Measurements from ENCODE around the gene GPR180. TPM values are rescaled to one million over a fixed set of nuclear protein-coding genes. Genes with fewer than 3 reads are reported as not detected.
"Not testable (repeated sequence)": the region's sequence is repeated elsewhere in the genome, so short reads cannot be mapped to it uniquely, and the experiment has no call there.

The GPR180 gene
- total RNA-seq, 1 experiment from 2014 or later: 11.5 TPM

- Histone ChIP-seq H3K27ac (ENCODE audit: low read length) (no peak overlapping the region), H2AFZ (ENCODE audit: low read length) (no peak overlapping the region), H3K4me1 (ENCODE audit: low read length) (no peaks in the 10 kb centered on the region), H3K36me3 (ENCODE audit: insufficient read depth, low read length) (peaks cover 31% of the 10 kb centered on the region; the same call in 1 of the 2 replicates), H4K20me1 (ENCODE audit: insufficient read depth, low read depth, low read length) (no peaks in the 10 kb centered on the region), H3K27me3 (ENCODE audit: low read length) (no peaks in the 10 kb centered on the region), H3K4me3 (ENCODE audit: low read length) (no peak overlapping the region), H3K9ac (ENCODE audit: low read length) (no peak overlapping the region), H3K4me2 (ENCODE audit: low read depth, low read length, poor library complexity, severe bottlenecking) (no peak overlapping the region), H3K9me3 (ENCODE audit: low read length) (no peaks in the 10 kb centered on the region), H3K79me2 (ENCODE audit: low read length) (peaks cover 36% of the 10 kb centered on the region), H3K9me2 (replicated peaks; ENCODE audit: insufficient read depth, low read length) (no peaks in the 10 kb centered on the region)
- DNase-seq: no peak
Observed at GRCh38 chr13:94613051-94613450, 11.4 kb downstream of the GPR180 start.

DNA sequence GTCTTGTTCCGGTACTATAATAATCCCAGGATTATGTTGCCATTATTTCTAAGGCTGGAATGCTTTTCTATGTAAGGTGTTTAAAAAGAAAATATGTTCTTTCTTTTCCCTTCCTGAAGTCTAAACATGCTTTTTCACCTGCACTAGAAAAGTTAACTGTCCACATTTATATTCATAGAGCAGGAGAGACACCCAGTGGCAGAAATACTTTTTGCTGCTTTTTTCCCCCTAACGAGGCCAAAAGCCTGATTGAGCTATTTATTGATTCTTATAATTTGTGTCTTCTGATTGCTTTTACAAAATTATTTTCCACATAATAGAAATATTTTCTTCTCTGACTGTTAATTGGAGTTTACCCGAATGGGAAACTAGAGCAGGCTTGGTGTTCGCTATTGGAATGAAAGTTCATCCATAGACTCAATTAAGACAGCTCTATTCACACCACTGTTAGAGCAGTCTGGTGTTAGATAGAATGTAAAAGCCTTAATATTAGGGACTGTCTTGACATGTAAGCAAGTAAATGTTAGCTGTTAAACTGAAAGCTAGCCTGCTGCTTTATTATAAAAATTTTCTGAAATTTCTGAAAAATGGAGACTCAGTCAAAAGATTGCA is 15.8 kb downstream of the GPR180 start:
- Histone ChIP-seq H3K79me2 (ENCODE audit: low read length) (peaks cover 12% of the 10 kb centered on the region; the same call in 1 of the 2 replicates), H3K27me3 (ENCODE audit: low read length) (no peaks in the 10 kb centered on the region), H3K4me2 (ENCODE audit: low read depth, low read length, poor library complexity, severe bottlenecking) (no peak overlapping the region), H3K9me2 (replicated peaks; ENCODE audit: insufficient read depth, low read length) (no peaks in the 10 kb centered on the region), H3K4me1 (ENCODE audit: low read length) (no peaks in the 10 kb centered on the region), H3K36me3 (ENCODE audit: insufficient read depth, low read length) (peaks cover 22% of the 10 kb centered on the region; the same call in 1 of the 2 replicates), H3K9me3 (ENCODE audit: low read length) (no peaks in the 10 kb centered on the region), H3K9ac (ENCODE audit: low read length) (no peak overlapping the region), H3K27ac (ENCODE audit: low read length) (no peak overlapping the region), H4K20me1 (ENCODE audit: insufficient read depth, low read depth, low read length) (no peaks in the 10 kb centered on the region), H2AFZ (ENCODE audit: low read length) (no peak overlapping the region), H3K4me3 (ENCODE audit: low read length) (no peak overlapping the region)
- peak; percentile 83 for DNase-seq

- Histone ChIP-seq H3K27me3 (ENCODE audit: low read length) (no peaks in the 10 kb centered on the region), H3K9me3 (ENCODE audit: low read length) (no peaks in the 10 kb centered on the region), H3K79me2 (ENCODE audit: low read length) (peaks cover 6% of the 10 kb centered on the region; the same call in 1 of the 2 replicates), H3K9ac (ENCODE audit: low read length) (no peak overlapping the region), H3K4me2 (ENCODE audit: low read depth, low read length, poor library complexity, severe bottlenecking) (no peak overlapping the region), H3K4me1 (ENCODE audit: low read length) (no peaks in the 10 kb centered on the region), H3K9me2 (replicated peaks; ENCODE audit: insufficient read depth, low read length) (no peaks in the 10 kb centered on the region), H4K20me1 (ENCODE audit: insufficient read depth, low read depth, low read length) (no peaks in the 10 kb centered on the region), H3K27ac (ENCODE audit: low read length) (no peak overlapping the region), H2AFZ (ENCODE audit: low read length) (no peak overlapping the region), H3K4me3 (ENCODE audit: low read length) (no peak overlapping the region), H3K36me3 (ENCODE audit: insufficient read depth, low read length) (peaks cover 42% of the 10 kb centered on the region)
- peak; percentile 70 for DNase-seq
Observed at GRCh38 chr13:94620286-94620896, 18.7 kb downstream of the GPR180 start.

GRCh38 chr13:94622344-94622743 is 20.7 kb downstream of the GPR180 start:
- Histone ChIP-seq H3K4me1 (ENCODE audit: low read length) (no peaks in the 10 kb centered on the region), H3K36me3 (ENCODE audit: insufficient read depth, low read length) (peaks cover 51% of the 10 kb centered on the region), H4K20me1 (ENCODE audit: insufficient read depth, low read depth, low read length) (no peaks in the 10 kb centered on the region), H3K9me2 (replicated peaks; ENCODE audit: insufficient read depth, low read length) (no peaks in the 10 kb centered on the region), H2AFZ (ENCODE audit: low read length) (no peak overlapping the region), H3K79me2 (ENCODE audit: low read length) (peaks cover 6% of the 10 kb centered on the region; the same call in 1 of the 2 replicates), H3K9ac (ENCODE audit: low read length) (no peak overlapping the region), H3K4me2 (ENCODE audit: low read depth, low read length, poor library complexity, severe bottlenecking) (no peak overlapping the region), H3K9me3 (ENCODE audit: low read length) (no peaks in the 10 kb centered on the region), H3K27ac (ENCODE audit: low read length) (no peak overlapping the region), H3K4me3 (ENCODE audit: low read length) (no peak overlapping the region), H3K27me3 (ENCODE audit: low read length) (no peaks in the 10 kb centered on the region)
- no peak for DNase-seq

- Histone ChIP-seq H2AFZ (ENCODE audit: low read length) (no peak overlapping the region), H3K36me3 (ENCODE audit: insufficient read depth, low read length) (peaks cover 51% of the 10 kb centered on the region), H3K9me2 (replicated peaks; ENCODE audit: insufficient read depth, low read length) (no peaks in the 10 kb centered on the region), H3K4me3 (ENCODE audit: low read length) (no peak overlapping the region), H3K27ac (ENCODE audit: low read length) (no peak overlapping the region), H3K4me1 (ENCODE audit: low read length) (no peaks in the 10 kb centered on the region), H3K79me2 (ENCODE audit: low read length) (peaks cover 4% of the 10 kb centered on the region; the same call in 1 of the 2 replicates), H4K20me1 (ENCODE audit: insufficient read depth, low read depth, low read length) (no peaks in the 10 kb centered on the region), H3K9ac (ENCODE audit: low read length) (no peak overlapping the region), H3K4me2 (ENCODE audit: low read depth, low read length, poor library complexity, severe bottlenecking) (no peak overlapping the region), H3K27me3 (ENCODE audit: low read length) (no peaks in the 10 kb centered on the region), H3K9me3 (ENCODE audit: low read length) (no peaks in the 10 kb centered on the region)
- no peak for DNase-seq
Observed at GRCh38 chr13:94623316-94623715, 21.7 kb downstream of the GPR180 start.

GRCh38 chr13:94630858-94631257 is 29.2 kb downstream of the GPR180 start:
- H4K20me1 ChIP-seq (ENCODE audit: insufficient read depth, low read depth, low read length): no peaks in the 10 kb centered on the region
- no peaks in the 10 kb centered on the region for H3K79me2 ChIP-seq (ENCODE audit: low read length)
- no peaks in the 10 kb centered on the region for H3K9me3 ChIP-seq (ENCODE audit: low read length)
- H3K27me3 ChIP-seq (ENCODE audit: low read length): no peaks in the 10 kb centered on the region
- H2AFZ ChIP-seq (ENCODE audit: low read length): no peak overlapping the region
- no peaks in the 10 kb centered on the region for H3K9me2 ChIP-seq (replicated peaks; ENCODE audit: insufficient read depth, low read length)
- DNase-seq: no peak
- no peak overlapping the region for H3K4me2 ChIP-seq (ENCODE audit: low read depth, low read length, poor library complexity, severe bottlenecking)
- no peak overlapping the region for H3K9ac ChIP-seq (ENCODE audit: low read length)
- no peaks in the 10 kb centered on the region for H3K4me1 ChIP-seq (ENCODE audit: low read length)
- H3K4me3 ChIP-seq (ENCODE audit: low read length): no peak overlapping the region
- H3K36me3 ChIP-seq (ENCODE audit: insufficient read depth, low read length): peaks cover 12% of the 10 kb centered on the region; the same call in 1 of the 2 replicates
- no peak overlapping the region for H3K27ac ChIP-seq (ENCODE audit: low read length)

- no peaks in the 10 kb centered on the region for H4K20me1 ChIP-seq (ENCODE audit: insufficient read depth, low read depth, low read length)
- no peak overlapping the region for H3K9ac ChIP-seq (ENCODE audit: low read length)
- no peak overlapping the region for H3K4me3 ChIP-seq (ENCODE audit: low read length)
- H2AFZ ChIP-seq (ENCODE audit: low read length): no peak overlapping the region
- no peak overlapping the region for H3K4me2 ChIP-seq (ENCODE audit: low read depth, low read length, poor library complexity, severe bottlenecking)
- no peaks in the 10 kb centered on the region for H3K79me2 ChIP-seq (ENCODE audit: low read length)
- peaks cover 7% of the 10 kb centered on the region; the same call in 1 of the 2 replicates for H3K36me3 ChIP-seq (ENCODE audit: insufficient read depth, low read length)
- no peaks in the 10 kb centered on the region for H3K9me2 ChIP-seq (replicated peaks; ENCODE audit: insufficient read depth, low read length)
- H3K27ac ChIP-seq (ENCODE audit: low read length): no peak overlapping the region
- DNase-seq: no peak
- no peaks in the 10 kb centered on the region for H3K27me3 ChIP-seq (ENCODE audit: low read length)
- H3K9me3 ChIP-seq (ENCODE audit: low read length): no peaks in the 10 kb centered on the region
- H3K4me1 ChIP-seq (ENCODE audit: low read length): no peaks in the 10 kb centered on the region
Observed at GRCh38 chr13:94632226-94632980, 30.7 kb downstream of the GPR180 start.

DNA sequence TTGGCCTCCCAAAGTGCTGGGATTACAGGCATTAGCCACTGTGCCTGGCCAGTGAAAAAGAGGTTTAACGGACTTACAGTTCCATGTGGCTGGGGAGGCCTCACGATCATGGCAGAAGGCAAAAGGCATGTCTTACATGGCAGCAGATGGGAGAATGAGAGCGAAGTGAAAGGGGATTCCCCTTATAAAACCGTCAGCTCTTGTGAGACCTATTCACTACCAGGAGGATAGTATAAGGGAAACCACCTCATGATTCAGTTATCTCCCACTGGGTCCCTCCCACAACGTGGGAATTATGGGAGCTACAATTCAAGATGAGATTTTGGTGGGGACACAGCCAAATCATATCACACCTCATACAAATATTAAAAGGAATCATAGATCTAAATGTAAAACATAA is 34.4 kb downstream of the GPR180 start:
- not testable (repeated sequence) for H3K4me3 ChIP-seq (ENCODE audit: low read length); H3K27ac ChIP-seq (ENCODE audit: low read length); H2AFZ ChIP-seq (ENCODE audit: low read length); H3K9me3 ChIP-seq (ENCODE audit: low read length); H3K27me3 ChIP-seq (ENCODE audit: low read length); H3K36me3 ChIP-seq (ENCODE audit: insufficient read depth, low read length); H3K79me2 ChIP-seq (ENCODE audit: low read length); H3K4me1 ChIP-seq (ENCODE audit: low read length); H3K9ac ChIP-seq (ENCODE audit: low read length); H3K4me2 ChIP-seq (ENCODE audit: low read depth, low read length, poor library complexity, severe bottlenecking); H3K9me2 ChIP-seq (replicated peaks; ENCODE audit: insufficient read depth, low read length); DNase-seq; H4K20me1 ChIP-seq (ENCODE audit: insufficient read depth, low read depth, low read length)
